ENCODE measurements around the gene KRT3.

The KRT3 gene

GRCh38 chr12:52825961-52826360 lies 30.0 kb upstream of the KRT3 start:
- Histone ChIP-seq H4K20me1 (ENCODE audit: insufficient read depth, low read length) (no peaks in the 10 kb centered on the region), H3K27me3 (replicated peaks; ENCODE audit: insufficient read depth, low read length) (peaks cover 93% of the 10 kb centered on the region), H3K9me2 (replicated peaks; ENCODE audit: insufficient read depth, low read length) (no peaks in the 10 kb centered on the region), H3K4me1 (ENCODE audit: low read length) (no peaks in the 10 kb centered on the region), H3K4me2 (ENCODE audit: low read depth, low read length) (no peak overlapping the region), H3K36me3 (replicated peaks; ENCODE audit: insufficient read depth, low read length) (no peaks in the 10 kb centered on the region), H3K4me3 (ENCODE audit: low read length) (no peak overlapping the region), H3K27ac (ENCODE audit: low read length) (no peak overlapping the region), H2AFZ (ENCODE audit: low read length) (no peak overlapping the region), H3K9ac (ENCODE audit: low read length) (no peak overlapping the region), H3F3A (ENCODE audit: insufficient read depth, low read length) (no peaks in the 10 kb centered on the region), H3K9me3 (replicated peaks; ENCODE audit: insufficient read depth, low read length) (no peaks in the 10 kb centered on the region), H3K79me2 (ENCODE audit: low read length) (no peaks in the 10 kb centered on the region)
- TF ChIP-seq CTCF (IDR thresholded peaks at IDR 0.05; ENCODE audit: low read length), result no peak
- no peak for TF ChIP-seq EZH2phosphoT487 (IDR thresholded peaks at IDR 0.05; ENCODE audit: low read length)
- no peak for TF ChIP-seq EZH2 (optimal IDR thresholded peaks at IDR 0.05; ENCODE audit: low read depth, low read length)
- no peak for DNase-seq

DNA sequence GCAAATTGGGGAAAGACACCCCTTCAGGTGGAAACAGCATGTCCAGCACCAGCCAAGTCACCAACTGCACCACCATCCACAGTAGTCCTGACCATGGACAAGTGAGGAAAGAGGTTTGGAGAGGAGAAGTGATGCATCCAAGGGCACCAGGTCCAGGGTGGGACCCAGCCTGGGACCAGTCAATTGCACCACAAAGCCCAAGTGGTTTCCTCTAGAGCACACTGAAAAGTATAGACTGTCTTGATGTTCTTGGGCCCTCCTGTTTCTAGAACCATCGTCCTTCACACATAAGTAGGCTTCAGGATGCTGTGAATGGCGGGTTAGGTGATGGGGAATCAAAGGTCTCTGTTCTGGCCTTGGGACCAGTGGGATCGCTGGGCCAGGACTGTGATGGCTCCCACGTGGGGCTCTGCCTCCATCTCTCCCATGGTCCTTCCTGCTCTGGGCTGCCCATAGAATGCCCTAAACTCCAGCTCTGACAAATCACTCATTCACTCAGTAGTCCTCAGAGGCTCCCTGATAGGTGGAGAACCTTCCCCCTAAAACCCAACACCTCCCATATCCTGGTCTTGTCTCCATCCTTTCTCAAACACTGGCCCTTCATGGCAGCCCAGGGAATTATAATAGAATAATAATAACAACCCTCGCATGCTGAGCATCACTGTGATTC lies 29.0 kb upstream of the KRT3 start:
- no peak overlapping the region for H3K4me3 ChIP-seq (ENCODE audit: low read length)
- no peaks in the 10 kb centered on the region for H3K4me1 ChIP-seq (ENCODE audit: low read length)
- H3K9me3 ChIP-seq (replicated peaks; ENCODE audit: insufficient read depth, low read length), result no peaks in the 10 kb centered on the region
- H3F3A ChIP-seq (ENCODE audit: insufficient read depth, low read length), result no peaks in the 10 kb centered on the region
- no peak overlapping the region for H3K4me2 ChIP-seq (ENCODE audit: low read depth, low read length)
- no peaks in the 10 kb centered on the region for H4K20me1 ChIP-seq (ENCODE audit: insufficient read depth, low read length)
- no peaks in the 10 kb centered on the region for H3K36me3 ChIP-seq (replicated peaks; ENCODE audit: insufficient read depth, low read length)
- no peak for DNase-seq
- no peak overlapping the region for H3K27ac ChIP-seq (ENCODE audit: low read length)
- no peak overlapping the region for H2AFZ ChIP-seq (ENCODE audit: low read length)
- no peaks in the 10 kb centered on the region for H3K9me2 ChIP-seq (replicated peaks; ENCODE audit: insufficient read depth, low read length)
- H3K79me2 ChIP-seq (ENCODE audit: low read length), result no peaks in the 10 kb centered on the region
- H3K27me3 ChIP-seq (replicated peaks; ENCODE audit: insufficient read depth, low read length), result peaks cover 93% of the 10 kb centered on the region
- TF ChIP-seq CTCF (IDR thresholded peaks at IDR 0.05; ENCODE audit: low read length) (no peak), EZH2phosphoT487 (IDR thresholded peaks at IDR 0.05; ENCODE audit: low read length) (no peak), EZH2 (optimal IDR thresholded peaks at IDR 0.05; ENCODE audit: low read depth, low read length) (no peak)
- no peak overlapping the region for H3K9ac ChIP-seq (ENCODE audit: low read length)

- Histone ChIP-seq H3K4me1 (ENCODE audit: low read length) (no peaks in the 10 kb centered on the region), H4K20me1 (ENCODE audit: insufficient read depth, low read length) (no peaks in the 10 kb centered on the region), H2AFZ (ENCODE audit: low read length) (no peak overlapping the region), H3F3A (ENCODE audit: insufficient read depth, low read length) (no peaks in the 10 kb centered on the region), H3K36me3 (replicated peaks; ENCODE audit: insufficient read depth, low read length) (no peaks in the 10 kb centered on the region), H3K79me2 (ENCODE audit: low read length) (no peaks in the 10 kb centered on the region), H3K9me3 (replicated peaks; ENCODE audit: insufficient read depth, low read length) (no peaks in the 10 kb centered on the region), H3K4me3 (ENCODE audit: low read length) (no peak overlapping the region), H3K27ac (ENCODE audit: low read length) (no peak overlapping the region), H3K4me2 (ENCODE audit: low read depth, low read length) (no peak overlapping the region), H3K9me2 (replicated peaks; ENCODE audit: insufficient read depth, low read length) (no peaks in the 10 kb centered on the region), H3K27me3 (replicated peaks; ENCODE audit: insufficient read depth, low read length) (peaks cover 93% of the 10 kb centered on the region), H3K9ac (ENCODE audit: low read length) (no peak overlapping the region)
- no peak for DNase-seq
- TF ChIP-seq EZH2phosphoT487 (IDR thresholded peaks at IDR 0.05; ENCODE audit: low read length) (no peak), CTCF (IDR thresholded peaks at IDR 0.05; ENCODE audit: low read length) (no peak), EZH2 (optimal IDR thresholded peaks at IDR 0.05; ENCODE audit: low read depth, low read length) (no peak)
Measured at GRCh38 chr12:52823761-52824450, 28.0 kb upstream of the KRT3 start.

Measured in MM.1S (cell line).